ENCODE data around the gene CAMK1D.

The CAMK1D gene

GRCh38 chr10:12561307-12561706, 212.0 kb downstream of the CAMK1D start:
- no peak for DNase-seq (ENCODE audit: low spot score)

DNA sequence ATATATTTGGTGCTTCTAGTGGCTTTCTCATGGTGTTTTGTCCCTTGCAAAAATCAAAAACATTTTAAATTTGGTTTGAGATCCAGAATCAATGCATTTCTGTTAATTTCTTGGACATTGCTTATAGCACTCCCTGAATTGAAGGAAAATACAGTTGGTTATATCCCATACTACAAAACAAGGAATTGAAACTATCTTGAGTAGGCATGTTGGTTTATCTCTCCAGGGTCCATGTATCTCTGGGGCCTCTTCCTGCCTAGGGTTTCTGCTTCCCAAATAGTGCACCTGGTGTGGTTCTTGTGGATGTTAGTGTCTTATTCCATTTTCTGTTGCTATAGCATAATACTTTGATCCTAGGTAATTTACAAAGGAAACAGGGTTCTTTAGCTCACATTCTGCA, 212.4 kb downstream of the CAMK1D start:
- DNase-seq (ENCODE audit: low spot score) = no peak

DNA sequence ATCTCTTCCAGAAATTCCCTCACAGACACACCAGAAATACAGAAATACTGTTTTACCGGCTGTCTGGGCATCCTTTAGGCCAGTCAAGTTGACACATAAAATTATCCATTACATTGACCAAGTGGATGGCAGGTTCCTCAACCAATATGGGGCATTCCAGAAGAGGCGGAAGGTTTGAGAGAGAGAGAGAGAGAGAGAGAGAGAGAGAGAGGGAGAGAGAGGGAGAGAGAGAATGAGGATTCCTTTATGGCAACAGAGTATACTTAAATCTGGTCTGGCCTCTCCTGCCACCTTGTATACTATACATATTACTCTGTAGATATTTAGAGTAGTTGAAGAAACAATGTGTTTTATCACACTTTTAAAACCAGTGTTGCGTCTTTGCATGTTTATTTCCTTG, 214.1 kb downstream of the CAMK1D start:
- DNase-seq (ENCODE audit: low spot score) = no peak

DNA sequence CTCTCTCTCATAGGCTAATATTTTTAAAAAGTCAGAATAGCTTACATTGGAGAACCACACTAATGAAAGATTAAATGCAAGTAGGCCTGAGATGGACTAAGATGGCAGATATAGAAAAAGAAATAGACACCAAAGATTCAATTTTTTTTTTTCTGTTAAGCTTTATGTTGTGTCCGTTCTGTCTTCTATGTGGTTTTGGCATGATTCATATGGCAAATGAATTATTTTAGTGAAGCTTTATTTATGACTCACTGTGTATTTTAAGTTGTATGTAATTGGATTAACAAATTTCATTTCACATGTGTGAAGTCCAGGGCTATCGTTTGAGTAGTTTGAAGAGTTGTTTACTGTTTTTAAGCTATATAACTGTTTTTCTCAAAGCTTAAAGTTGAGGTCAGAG, 214.8 kb downstream of the CAMK1D start:
- DNase-seq (ENCODE audit: low spot score) = no peak

- no peak for DNase-seq (ENCODE audit: low spot score)
These were observed 217.1 kb downstream of the CAMK1D start for GRCh38 chr10:12566161-12567115.

GRCh38 chr10:12568391-12569009, 219.2 kb downstream of the CAMK1D start:
- DNase-seq (ENCODE audit: low spot score) = no peak

DNA sequence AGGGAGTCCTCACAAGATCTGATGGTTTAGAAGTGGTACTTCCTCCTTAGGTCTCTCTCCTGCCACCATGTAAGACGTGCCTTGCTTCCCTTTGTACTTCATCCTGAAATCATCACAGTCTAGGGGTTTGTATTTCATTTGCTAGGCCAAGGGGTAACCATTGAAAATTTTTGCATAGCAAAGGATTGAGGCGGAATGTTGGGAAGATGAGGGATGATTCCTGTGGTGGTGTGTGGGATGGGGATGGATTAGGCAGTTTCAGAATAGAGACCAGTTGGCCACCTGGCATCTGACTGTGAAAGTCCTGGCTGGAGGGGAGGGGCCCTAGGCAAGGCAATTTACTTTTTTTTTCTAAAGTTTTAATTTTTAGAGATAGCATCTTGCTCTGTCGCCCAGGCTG, 222.9 kb downstream of the CAMK1D start:
- no peak for DNase-seq (ENCODE audit: low spot score)

DNA sequence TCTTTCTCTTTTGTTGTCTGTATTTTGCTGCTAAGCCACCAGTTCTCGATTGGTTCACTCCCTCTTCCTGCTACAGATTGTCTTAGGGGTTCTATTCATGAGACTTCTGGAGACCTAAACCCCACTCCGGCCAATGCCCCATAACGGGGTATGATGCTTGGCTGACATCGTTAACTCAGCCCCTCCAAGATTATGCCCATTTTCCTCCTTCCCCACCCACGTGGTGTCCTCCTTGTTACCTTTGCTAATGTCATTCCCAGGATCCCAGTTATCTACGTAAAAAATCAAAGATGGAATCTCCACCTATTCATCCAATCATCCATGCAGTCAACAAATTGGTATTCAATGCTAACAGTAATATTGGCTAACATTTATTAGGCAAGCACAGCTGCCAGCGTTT, 228.3 kb downstream of the CAMK1D start:
- DNase-seq (ENCODE audit: low spot score) = no peak

- DNase-seq (ENCODE audit: low spot score) = no peak
These were observed 230.9 kb downstream of the CAMK1D start for GRCh38 chr10:12579954-12580858.

DNA sequence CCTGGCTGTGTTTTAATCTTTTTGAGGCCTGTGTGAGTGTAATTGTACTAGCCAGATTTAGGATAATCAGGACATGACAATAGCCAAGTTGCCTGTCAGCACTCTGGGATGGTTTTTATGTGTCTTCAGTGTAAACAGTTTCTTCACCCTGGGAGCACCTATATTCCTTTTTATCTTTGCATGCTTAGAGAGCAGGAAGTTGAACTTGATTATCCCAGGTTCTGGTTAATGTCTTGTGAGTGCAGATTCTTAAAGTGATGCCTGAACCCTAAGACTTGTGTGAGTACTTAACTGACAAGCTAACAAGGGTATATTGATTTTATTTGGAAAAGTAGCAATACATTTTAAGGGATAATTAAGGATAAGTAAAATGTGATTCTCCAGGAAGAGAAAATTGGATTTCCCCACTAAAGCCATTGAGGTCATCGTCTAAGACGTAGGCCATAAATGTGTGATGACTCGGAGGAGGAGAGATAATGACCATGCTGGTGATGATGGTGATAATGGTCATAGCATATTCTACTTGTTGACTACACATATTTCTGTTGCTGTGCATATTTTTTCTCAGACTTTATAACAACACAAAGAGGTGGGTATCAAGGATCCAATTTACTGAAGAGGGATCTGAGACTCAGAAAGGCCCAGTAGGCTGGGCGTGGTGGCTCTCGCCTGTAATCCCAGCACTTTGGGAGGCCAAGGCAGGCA, 234.7 kb downstream of the CAMK1D start:
- no peak for DNase-seq (ENCODE audit: low spot score)

DNA sequence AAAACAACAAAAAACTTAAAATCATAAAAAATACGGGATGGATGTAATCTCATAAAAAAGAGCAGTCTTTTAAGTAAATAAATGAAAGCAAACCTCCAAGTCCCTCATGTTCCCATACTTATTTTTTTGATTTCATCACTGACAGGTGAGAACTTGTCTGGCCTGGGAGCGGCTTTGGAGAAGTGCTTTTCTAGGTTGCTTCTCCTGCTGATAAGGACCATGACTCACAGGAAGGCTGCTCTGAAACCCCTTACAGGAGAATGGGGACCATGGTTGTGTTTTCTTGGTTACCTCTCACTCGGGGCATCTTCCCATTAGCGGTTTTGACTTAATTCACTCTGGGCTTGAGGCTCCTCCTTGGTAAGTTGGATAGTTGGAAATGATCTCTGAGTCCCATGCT, 237.4 kb downstream of the CAMK1D start:
- DNase-seq (ENCODE audit: low spot score) = no peak

GRCh38 chr10:12587451-12587888, 238.1 kb downstream of the CAMK1D start:
- DNase-seq (ENCODE audit: low spot score) = no peak

DNA sequence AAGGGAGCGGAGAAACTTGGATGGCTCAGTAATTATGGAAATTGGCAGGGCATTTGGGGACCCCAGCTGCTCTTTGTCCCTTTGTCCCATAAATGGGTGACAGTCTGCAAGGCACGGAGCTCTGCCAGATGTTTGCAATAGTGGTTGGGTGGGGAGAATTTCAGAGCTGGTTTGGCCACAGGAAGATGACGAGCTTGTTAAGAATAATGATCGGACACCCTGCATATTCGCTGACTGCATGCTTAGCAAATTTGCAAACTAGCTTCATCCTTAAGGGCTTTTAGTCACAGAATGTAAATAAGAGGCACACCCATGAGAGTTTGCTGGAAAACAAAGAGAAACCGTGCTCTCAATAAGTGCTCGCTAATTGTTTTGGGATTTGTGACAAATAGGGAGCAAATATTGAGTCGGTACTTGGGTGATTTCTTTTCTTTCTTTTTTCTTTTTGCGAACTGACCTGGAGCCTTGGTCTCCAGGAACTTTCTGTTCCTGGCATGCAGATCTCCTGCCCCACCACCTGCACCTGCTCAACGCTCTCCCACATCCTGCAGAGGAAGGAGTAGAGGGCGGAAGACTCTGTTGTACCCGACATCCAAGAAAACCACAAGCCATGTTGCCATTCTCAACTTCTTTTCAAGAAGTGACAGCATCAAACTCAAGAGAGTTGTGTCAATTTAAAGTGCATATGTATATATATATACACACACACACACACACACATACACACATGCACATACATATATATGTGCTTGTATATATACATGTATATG, 238.9 kb downstream of the CAMK1D start:
- no peak for DNase-seq (ENCODE audit: low spot score)

DNA sequence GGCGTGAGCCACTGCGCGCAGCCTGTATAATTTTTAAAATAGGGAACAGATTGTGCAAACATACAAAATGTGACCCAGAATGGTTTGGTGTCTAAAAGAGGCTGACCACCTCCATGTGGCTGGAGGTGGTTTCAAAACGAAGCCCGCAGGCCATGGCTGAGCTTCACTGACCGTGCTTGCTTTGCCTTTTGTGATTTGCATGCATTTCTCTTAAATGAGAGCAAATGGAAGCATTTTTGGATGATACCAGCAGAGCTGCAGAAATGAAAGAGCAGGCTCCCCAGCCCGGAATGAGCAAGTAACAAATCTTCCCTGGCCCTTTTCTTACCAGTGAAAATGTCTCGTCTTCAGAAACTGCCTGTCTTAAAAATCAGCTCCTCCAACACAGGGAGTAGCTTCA, 239.9 kb downstream of the CAMK1D start:
- no peak for DNase-seq (ENCODE audit: low spot score)

DNA sequence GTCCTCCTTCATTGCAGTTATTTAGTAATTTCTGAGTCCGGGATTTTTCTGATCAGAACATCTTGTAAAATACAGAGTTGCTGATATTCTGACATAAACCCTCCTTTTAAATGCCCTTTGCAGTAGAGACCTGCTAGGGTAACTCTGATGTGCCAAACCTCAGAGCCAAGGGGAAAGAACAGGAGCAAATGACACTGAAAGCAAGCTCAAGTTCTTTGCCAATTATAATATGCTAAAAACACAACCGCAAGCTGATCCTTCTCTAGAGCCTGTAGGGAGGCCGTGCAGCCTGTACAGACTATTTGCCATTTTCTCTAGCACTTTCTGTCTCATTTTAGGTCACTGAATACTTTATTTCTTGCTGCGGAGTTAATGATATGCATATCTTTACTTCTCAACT, 240.4 kb downstream of the CAMK1D start:
- DNase-seq (ENCODE audit: low spot score) = no peak

- DNase-seq (ENCODE audit: low spot score) = no peak
These were observed 241.6 kb downstream of the CAMK1D start for GRCh38 chr10:12590675-12591659.

- no peak for DNase-seq (ENCODE audit: low spot score)
These were observed 243.6 kb downstream of the CAMK1D start for GRCh38 chr10:12592967-12593366.

DNA sequence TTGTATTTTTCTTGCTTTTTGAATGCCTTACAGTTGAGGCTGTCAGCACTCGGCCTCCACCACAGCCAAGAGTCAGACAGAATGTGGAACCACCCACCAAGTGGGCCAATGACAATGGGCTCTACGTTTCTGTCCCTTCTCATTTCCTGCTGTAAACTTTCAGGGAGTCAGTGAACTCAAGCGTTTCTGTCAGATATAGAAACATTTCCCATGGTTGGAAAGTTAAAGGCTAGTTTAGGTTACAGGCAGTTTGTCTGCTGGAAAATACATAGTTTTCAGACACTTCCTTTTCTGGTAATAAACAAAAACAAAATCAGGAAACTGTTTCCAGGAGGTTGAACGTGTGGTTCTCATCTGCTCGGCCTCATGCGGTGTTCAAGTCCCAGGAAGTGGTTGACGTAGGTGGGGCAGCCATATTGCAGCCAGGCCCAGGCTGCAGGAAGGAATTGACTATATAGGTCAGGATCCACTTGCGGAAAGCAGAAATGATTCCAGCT, 245.1 kb downstream of the CAMK1D start:
- DNase-seq (ENCODE audit: low spot score) = no peak

DNA sequence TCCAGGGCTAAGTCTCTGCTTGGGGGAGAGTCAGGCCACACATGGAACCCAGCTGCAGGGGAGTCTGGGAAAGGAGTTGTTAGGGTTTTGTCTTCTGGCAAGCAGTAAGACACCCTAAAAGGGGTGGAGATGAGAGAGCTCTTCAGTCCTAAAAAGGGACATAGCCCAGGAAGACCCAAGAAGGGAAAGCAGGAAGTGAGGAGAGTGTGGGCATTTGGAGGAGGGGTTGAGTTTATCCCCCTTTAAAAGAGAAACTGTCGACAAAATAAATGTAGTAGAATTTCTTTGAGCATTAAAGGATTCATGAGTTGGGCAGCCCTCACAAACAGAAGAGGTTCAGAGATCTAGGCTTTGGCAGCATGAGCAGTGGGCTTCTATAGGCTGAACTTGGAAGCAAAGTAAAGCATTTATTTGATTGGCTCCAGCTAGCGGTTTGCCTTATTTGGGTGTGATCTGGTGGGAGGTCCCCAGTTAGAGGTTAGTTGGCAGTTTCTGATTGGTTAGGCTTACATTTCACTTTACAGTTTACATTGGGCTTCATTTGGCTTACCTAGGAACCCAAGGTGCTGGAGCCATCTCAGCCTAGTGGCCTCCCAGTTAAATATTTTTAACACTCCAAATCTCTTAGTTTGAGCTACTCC, 246.7 kb downstream of the CAMK1D start:
- no peak for DNase-seq (ENCODE audit: low spot score)

Data from HuH-7.5 (cell line).